22Rv1 (cell line): ENCODE results near the gene THSD4.

Experiments
- H3K27ac ChIP-seq: fragments of 450-650 bp; 2 replicates; pipeline ENCODE4 v1.5.1; 2017
- CTCF ChIP-seq: fragments of 450-650 bp; IDR thresholded peaks from 2 replicates; pipeline ENCODE4 v1.5.1; 2017; ENCODE audit warnings: mild to moderate bottlenecking
- ZFX ChIP-seq: fragments of 450-650 bp; IDR thresholded peaks from 2 replicates; pipeline ENCODE4 v1.6.1; 2017; ENCODE audit warnings: antibody characterized with exemption, borderline replicate concordance

THSD4 gene

DNA sequence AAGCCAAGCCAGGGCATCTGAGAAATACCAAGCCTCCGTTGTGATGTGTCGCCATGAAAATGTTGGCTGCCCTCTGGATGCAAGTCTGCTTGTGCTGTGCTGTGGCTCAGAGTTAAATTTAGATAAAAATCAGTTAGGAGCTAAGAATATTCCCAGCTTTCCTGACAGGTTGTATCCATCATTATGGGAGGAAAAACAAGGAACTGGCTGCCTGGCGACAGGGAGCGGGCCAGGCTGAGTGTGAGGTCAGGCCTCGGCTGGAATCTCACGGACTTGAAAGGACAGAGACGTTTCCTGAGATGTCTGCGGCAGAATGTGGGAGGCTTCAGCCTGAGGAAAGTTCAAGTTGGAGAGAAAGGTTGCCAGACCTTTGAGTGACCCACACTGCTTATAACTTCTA is 213.8 kb downstream of the THSD4 start:
- H3K27ac ChIP-seq = no peak overlapping the region
- no peak for TF ChIP-seq CTCF
- TF ChIP-seq ZFX = no peak

GRCh38 chr15:71329497-71330260 is 214.4 kb downstream of the THSD4 start:
- H3K27ac ChIP-seq = no peak overlapping the region
- TF ChIP-seq ZFX = no peak
- TF ChIP-seq CTCF = no peak

DNA sequence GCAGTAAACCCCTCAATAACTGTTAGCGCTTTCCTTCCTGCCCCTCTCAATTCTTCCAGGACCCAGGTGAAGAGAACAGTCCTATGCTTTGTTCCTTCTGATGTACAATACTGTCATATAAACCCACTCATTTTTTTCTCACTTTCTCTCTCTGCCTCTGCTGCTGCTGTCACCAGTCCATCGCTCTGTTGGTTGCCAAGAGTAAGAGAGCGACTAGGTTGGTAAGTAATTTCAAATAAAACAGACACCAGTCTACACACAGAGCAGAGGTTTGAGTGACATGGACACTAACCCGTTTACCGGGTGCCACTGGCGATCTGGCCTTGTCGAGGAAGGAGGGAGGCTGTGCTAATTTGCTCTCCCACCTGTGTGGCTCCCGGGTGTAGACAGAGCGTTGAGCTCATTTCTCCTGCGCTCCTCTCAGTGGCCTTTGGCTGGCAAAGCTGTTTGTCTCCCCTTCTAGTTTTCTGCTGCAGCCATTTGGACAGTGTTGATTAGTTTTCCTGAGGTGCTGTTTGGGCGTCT is 215.4 kb downstream of the THSD4 start:
- TF ChIP-seq ZFX (no peak), CTCF (no peak)
- no peak overlapping the region for H3K27ac ChIP-seq

GRCh38 chr15:71331173-71331572 is 215.9 kb downstream of the THSD4 start:
- H3K27ac ChIP-seq = no peak overlapping the region
- TF ChIP-seq ZFX (no peak), CTCF (no peak)

GRCh38 chr15:71332431-71333004 is 217.2 kb downstream of the THSD4 start:
- no peak overlapping the region for H3K27ac ChIP-seq
- TF ChIP-seq ZFX = no peak
- TF ChIP-seq CTCF = no peak

- H3K27ac ChIP-seq = no peak overlapping the region
- TF ChIP-seq ZFX (no peak), CTCF (no peak)
Observed at GRCh38 chr15:71333136-71333700, 217.9 kb downstream of the THSD4 start.

GRCh38 chr15:71333839-71334238 is 218.6 kb downstream of the THSD4 start:
- TF ChIP-seq CTCF = no peak
- no peak for TF ChIP-seq ZFX
- no peak overlapping the region for H3K27ac ChIP-seq
